Smooth muscle cell of the brain vasculature (primary cell): ENCODE results near the gene DYSF.
"Not testable (repeated sequence)": the region's sequence is repeated elsewhere in the genome, so short reads cannot be mapped to it uniquely, and the experiment has no call there.

Experiments used
- DNase-seq: peaks from one replicate; pipeline ENCODE4 v3.0.0-alpha.2; 2012; ENCODE audit warnings: low read depth, low spot score

DYSF gene

GRCh38 chr2:71472019-71472418 is 18.7 kb downstream of the DYSF start:
- DNase-seq, result no peak

- no peak for DNase-seq
Measured at GRCh38 chr2:71473346-71474031, 20.1 kb downstream of the DYSF start.

- no peak for DNase-seq
Measured at GRCh38 chr2:71474116-71474743, 20.9 kb downstream of the DYSF start.

GRCh38 chr2:71474744-71475397 is 21.5 kb downstream of the DYSF start:
- DNase-seq, result no peak

GRCh38 chr2:71476495-71476894 is 23.1 kb downstream of the DYSF start:
- no peak for DNase-seq

DNA sequence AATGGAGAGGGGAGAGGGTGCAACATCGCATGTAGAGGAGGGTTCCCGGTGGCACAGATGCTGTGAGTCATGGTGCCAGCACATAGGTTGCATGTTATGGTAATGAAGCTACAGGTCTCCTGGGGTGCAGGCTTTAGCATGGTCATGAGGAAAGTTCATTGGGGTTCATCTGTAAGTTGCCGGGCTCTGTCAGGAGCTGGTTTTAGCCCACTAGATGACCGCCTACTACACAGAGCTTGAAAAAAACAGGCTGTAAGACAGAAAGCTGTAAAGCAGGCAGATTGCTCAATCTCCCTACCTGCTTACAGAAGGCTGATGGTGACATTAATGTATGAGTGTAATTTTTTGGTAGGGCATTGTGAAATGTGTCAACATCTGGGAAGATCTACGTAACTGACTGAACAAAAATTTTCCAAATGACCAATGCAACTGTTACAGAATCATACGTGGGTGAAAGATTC is 23.9 kb downstream of the DYSF start:
- no peak for DNase-seq

GRCh38 chr2:71478806-71479205 is 25.4 kb downstream of the DYSF start:
- DNase-seq, result no peak

DNA sequence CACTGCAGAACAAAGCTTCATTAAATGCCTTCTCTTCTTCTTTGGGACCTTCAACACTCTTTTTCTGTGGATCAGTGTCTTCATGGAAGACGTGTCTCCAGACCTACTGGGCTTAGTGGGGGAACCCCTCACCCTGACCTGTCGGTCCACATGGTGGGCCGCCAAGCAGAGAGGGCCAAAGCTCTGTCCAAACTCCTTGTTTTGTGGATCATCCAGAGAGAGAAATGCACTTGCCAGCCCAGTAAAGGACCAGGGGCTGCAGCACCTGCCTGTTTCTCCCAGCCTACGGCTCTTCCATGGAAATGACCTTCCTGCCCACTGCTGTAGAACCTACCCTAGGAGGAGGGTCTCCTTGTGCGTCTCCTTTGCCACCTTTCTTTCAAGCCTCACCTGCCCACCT is 25.9 kb downstream of the DYSF start:
- no peak for DNase-seq

DNA sequence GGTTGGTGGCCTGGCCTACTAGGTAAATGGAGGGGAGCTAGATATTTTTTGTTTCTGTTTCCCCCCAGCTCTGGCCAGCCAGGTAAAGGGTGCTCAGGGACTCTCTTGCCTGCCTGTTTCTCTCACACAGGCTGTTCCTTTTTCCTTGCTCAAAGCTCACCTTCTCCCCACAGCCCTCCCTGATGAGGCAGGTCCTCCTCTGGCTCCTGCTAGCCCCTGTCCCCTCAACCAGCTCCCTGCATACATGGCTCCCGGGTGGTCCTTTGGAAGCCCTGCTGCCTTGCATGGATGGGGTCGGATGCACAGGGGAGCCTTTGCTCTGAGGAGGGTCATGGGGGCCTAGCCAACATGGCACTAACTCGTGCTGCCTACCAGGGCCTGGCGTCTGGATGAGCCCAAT is 27.8 kb downstream of the DYSF start:
- DNase-seq, result no peak

GRCh38 chr2:71482055-71482454 is 28.7 kb downstream of the DYSF start:
- no peak for DNase-seq

DNA sequence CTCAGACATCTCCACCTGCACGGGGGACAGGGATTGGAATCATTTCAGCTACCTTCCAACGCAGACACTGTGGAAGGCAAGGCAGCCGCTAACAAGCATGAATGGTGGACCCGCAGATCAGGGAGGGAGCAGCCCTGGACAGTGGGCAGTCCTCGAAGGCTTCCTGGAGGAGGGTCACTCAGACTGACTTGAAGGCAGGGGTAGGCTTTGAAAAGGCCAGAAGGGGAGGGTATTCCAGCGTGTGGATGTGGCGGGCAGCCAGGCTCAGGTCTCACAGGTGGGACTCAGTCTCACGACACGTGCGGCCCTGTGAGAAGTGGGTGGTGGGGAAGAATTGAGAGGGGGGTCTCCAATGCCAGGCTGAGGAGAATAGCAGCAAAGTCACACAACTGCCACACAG is 29.9 kb downstream of the DYSF start:
- DNase-seq, result no peak

GRCh38 chr2:71484354-71484753 is 31.0 kb downstream of the DYSF start:
- DNase-seq, result no peak

DNA sequence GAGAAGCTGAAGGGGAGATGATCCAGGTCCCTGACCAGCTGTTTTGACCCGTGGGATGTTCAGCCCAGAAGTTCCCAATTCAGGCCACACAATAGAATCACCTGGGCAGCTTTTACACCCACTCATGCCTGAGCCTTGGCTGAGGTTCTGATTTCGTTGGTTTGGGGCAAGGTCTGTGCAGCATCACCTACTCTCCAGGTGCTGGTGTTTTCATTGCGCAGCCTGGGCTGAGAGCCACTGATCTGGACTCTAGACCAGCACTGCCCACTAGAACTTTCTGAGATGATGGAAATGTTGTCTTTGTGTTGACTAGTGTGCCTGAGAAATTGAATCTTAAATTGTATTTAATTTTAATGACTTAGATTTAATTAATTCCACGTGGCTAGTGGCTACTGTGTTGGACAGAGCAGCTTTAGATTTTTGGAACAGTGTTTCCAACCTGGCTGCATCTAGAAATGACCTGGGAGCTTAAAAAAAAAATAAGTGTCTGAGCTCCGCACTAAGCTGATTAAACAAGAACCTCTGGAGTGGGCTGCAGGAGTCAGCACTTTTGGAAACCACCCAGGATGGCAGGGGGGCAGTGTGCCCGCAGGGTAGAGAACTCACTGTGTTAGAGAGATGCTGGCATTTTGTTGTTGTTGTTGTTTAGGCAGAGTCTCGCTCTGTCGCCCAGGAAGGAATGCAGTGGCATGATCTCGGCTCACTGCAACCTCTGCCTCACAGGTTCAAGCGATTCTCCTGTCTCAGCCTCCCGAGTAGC is 33.7 kb downstream of the DYSF start:
- no peak for DNase-seq

DNA sequence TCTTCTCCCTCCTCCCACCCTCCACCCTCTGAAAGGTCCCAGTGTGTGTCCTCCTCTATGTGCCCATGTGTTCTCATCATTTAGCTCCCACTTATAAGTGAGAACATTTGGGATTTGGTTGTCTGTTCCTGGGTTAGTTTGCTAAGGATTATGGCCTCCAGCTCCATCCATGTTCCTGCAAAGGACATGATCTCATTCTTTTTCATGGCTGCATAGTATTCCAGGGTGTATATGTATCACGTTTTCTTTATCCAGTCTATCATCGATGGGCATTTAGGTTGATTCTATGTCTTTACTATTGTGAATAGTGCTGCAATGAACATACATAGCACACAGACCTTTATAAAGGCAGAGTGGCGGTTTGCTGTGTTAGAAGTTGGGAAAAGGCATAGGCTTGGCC is 38.2 kb downstream of the DYSF start:
- DNase-seq, result not testable (repeated sequence)

DNA sequence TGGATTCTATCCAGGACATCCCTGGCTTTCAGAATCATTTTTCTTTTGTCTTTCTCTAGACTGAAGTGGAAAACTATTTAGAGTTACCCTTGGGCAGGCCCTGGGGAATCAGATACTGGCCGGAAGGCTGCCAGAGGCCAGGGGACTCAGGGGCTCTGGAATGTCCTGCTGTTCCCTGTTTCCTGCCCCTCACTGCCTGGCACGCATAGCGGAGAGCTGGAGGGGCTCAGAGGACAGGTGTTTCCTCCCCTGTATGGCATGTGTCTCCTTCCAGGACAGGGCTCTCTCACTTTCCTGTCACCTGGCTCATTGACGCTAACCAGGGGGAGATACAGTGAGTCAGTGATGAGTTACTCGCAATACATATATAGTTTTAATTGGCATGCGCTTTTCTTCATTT is 38.8 kb downstream of the DYSF start:
- DNase-seq, result no peak

DNA sequence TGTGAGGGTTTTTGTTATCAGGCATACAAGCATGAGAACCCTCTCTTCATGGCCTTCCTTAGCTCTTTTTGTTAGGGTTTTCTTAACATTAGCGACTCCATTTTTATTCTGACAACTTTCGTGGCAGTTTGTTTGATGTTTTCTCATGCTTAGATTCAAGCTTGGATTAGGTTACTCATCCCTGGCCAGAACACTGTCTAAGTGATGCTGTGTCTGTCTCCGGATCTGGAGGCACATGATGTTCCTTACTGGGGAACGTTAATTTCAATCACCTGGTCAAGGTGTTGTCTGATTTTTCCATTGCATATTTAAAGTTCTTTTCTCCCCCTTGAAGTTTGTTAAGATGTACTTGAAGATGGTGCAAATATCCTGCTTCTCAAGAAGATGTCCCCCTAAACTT is 40.7 kb downstream of the DYSF start:
- no peak for DNase-seq

DNA sequence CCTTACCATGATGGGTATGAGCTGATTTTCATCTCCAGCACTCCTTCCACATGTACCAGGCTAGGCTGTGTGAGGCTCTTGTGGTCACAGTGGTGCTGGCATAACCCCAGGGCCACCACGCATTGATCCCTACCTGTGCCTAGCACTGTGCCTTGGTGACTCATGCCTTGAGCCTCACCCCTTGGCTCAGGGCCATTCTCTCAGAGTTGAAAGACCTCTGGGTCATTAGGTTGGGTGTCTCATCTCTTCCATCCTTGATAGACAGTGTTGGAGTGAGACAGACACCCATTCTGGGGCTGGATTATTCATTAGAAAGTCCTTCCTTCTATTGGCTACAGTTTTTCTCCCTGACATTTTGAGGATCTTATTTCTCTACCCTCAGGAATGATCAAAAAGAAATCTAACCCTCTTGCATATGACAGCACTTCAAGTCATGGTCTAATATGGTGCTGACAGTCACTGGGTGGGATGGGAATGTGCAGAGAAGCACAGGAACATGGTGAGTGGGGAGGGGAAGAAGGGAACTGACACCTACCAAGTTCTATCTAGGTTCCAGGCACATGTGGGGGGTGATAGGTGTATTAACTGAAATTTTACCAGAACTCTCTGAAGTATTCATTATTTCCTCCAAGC is 41.3 kb downstream of the DYSF start:
- DNase-seq, result no peak

DNA sequence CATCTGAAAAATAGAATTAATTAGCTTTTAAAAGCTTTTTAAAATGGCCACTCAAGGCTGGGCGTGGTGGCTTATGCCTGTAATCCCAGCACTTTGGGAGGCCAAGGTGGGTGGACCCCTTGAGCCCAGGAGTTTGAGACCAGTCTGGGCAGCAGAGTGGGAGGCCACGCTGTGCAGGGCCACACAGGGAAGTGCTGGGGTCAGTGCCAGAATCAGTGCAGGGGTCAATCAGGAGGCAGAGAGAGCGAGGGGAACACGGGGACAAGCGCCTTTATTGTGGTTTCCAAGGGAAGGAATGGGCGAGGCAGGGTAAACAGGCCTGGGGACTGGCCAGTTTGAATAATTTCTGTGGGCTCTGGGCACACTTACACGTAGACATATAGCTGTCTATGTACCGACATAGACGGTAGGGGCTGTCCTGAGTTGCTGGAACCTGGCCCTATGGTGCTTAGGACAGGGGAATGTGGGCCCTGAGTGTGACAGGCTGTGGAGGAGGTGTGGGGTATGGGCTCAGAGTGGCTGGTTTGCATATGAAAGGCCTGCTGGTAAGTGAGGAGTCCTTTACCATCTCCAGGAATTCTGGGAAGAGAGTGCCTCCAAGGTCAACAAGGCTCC is 42.9 kb downstream of the DYSF start:
- DNase-seq, result no peak

GRCh38 chr2:71498261-71498701 is 44.9 kb downstream of the DYSF start:
- peak; percentile 57 for DNase-seq

DNA sequence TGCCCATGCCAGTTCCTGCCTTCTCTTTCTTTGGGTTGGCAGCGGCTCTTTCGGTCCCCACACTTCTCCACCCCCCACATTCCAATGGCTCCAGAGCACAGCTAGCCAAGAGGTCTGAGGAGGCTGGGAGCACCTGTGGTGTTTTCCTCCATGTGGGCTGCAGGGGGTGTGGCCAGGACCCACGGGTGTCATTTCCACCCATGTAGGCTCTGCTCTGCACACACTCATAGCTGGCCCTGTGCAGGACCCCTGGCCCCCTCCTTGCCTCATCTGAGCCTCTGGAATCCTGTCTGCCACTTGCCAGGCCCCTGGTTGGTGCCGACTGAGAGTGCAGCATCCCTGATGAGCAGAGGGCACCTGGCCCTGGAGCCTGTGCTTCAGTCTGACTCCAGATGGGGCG is 46.3 kb downstream of the DYSF start:
- DNase-seq, result no peak

GRCh38 chr2:71500426-71501079 is 47.2 kb downstream of the DYSF start:
- no peak for DNase-seq
